Measurements from ENCODE around the gene UNC5C.

UNC5C gene

DNA sequence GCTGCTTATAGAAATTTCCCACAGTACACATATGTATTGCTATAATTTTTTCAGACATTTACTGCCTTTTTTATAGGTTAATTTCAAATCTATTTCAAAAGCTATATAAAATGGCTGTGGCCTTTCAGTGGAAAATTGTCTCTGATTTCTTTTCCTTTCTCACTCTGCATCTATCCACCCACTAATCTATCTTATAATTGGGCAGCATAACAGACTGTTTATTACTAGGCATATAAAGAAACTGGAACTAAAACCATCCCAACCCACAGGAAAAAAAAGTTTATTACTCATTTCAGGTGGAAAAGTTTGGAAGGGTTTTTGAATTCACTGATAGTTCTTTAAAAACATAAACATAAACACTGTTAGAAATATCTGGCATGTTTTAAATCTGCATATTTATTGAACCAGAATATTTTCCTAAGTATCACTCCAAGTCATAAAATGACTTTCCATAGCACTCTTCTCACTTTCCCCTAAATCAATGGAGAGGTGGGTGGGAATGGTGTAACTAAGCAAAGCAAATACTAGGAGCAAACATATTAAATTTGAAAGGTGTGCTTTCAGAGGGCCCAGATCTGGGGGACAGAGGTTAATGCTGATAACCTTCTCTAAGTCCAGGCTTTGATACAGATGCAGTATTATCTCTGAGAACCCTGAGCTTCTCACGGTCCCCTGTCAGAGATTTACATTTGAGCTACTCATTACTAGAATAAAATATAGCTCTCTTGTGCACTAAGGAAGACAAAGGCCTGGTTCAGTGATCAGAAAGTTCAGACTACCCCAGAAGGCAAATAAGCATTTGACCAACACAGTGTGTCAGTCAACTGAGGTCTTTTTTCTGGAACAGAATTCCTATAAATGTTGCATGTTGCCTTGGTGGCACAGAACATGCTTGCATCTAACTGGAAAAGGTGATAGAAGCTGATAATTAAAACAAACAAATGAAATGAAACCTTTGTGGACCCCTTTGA is 328.3 kb downstream of the UNC5C start:
- no peak for DNase-seq (ENCODE audit: low read depth, low spot score)

DNA sequence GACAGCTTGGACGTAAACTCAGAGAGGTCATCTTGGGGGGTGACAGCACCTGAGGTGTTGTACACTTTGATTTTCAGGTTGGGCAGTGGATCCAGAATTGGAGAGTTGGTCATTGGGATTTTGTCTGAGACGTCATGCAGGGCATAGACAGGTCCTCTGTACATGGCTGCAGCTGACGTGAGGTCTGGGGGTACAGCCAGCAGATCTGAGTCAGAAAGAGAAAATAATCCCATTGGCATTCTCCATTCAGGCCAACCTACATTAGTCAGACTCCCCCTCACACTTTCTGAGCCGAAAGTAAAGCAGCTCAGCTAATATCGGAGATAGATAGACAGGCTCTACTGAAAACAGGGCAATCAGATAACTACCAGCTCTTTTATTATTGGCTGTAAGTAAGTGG is 329.7 kb downstream of the UNC5C start:
- DNase-seq (ENCODE audit: low read depth, low spot score) = no peak

DNA sequence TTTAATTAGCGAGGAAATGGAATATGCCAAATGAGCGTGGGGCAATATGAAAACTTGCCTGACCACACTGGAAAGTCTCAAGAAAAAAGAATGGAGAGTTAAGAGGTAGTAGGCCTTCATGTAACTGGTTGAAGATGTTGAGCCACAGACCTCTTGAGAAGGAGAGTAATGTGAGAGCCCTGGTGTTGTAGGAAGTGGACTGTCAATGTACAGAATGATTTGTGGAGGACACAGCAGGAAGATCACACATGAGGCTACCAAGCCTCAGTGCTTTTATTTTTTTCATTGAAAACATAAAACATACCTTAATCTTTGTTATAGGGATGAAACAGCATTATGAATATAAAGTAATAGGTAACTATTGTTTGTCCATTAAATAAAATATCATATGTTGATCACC is 331.6 kb downstream of the UNC5C start:
- no peak for DNase-seq (ENCODE audit: low read depth, low spot score)

DNA sequence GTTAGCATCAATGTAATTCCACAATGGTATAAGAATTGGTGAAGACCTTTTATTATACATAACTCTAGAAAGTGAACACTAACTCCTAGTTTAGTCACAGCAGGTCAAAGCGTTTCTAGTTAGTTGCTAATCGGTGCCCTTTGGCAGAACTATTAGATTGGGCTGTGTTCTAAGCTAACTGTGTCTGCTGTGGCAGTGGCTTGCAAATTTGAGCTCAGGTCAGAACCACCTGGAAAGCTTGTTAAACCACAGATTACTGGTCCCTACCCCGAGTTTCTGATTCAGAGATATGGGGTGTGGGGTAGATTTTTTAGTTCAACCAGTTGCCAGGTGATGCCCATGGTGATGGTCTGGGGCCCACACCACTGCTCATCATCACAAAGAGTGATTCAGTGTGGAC is 332.1 kb downstream of the UNC5C start:
- no peak for DNase-seq (ENCODE audit: low read depth, low spot score)

DNA sequence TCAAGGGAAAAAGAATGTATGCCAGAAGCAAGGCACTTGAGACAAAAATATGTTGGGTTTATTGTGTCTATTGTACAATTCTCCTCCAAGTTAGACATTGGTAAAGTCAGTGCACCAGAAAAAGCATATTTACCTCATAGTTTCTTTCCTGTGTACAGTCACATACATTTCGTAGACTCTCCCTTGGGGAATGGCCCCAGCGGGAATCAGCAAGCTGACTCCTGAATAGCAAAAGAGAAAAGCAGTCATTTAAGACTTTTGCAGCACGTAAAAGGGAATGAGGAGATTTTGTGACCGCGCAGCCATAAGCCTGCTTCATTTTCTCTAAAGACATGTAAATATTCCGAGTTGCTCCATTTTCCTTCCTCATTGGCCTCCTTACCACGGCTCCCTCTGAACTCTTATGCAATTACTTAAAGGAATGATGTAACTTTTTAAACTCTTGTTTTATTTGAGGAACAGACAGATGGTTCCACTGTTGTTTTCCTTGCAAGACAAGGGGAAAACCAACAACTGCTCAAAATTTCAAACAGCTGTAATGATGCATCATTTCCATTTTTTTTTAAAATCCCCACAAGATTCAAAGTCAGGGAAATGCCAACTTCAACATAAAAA is 332.7 kb downstream of the UNC5C start:
- no peak for DNase-seq (ENCODE audit: low read depth, low spot score)

DNA sequence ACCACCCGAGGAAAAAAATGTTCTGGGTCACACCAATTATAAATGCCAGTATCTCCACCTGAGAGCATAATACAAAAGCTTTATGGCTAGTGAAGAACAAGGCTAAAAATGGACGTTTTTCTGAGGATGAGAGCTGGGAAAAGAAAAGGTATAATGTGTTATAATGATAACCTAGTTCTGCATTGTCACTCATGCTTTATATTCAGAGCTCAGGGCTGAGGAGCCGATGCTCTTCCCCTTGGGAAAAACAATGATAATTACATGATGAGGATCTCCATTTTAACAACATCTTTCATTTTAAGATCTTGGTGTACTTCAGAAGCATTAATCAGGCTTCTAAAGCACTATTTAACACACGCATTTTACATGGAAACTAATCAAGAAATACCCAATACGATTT is 333.7 kb downstream of the UNC5C start:
- no peak for DNase-seq (ENCODE audit: low read depth, low spot score)

DNA sequence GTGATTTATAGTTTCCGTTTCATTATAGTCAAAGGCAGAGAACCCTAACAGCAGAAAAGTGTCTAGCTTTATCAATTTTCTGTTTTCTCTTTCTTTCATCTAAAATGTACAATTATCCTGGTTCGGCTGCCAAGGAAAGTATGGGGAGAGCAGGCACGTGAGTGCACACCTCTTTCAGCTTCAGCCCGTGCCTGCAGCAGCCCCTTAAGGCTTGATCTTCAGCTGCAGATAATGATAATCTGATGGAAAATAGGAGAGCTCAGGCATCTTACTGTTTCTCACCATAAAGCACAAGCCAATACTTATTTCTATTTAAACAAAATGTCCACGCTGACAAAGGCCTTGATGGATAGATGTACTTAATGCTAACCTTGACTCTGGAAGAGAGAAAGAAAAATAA is 334.4 kb downstream of the UNC5C start:
- DNase-seq (ENCODE audit: low read depth, low spot score) = no peak

DNA sequence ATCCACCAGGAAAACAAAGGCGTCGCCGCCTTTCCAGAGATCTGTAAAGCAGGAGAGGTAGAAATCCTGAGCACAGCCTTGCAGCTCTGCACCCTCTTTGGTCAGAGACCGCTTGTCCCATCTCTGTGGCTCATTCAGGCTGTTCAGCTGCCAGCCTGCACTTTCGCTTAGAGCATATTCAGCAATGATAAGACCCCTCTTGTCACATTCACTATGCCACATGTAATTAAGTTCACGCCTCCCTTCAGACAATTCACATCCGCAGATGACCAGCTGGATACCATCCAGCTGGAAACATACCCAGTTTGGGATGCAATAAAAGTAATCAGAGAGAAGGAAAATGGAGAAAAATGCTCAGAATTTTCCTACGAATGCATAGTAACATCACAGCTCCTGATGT is 335.4 kb downstream of the UNC5C start:
- DNase-seq (ENCODE audit: low read depth, low spot score) = no peak

DNA sequence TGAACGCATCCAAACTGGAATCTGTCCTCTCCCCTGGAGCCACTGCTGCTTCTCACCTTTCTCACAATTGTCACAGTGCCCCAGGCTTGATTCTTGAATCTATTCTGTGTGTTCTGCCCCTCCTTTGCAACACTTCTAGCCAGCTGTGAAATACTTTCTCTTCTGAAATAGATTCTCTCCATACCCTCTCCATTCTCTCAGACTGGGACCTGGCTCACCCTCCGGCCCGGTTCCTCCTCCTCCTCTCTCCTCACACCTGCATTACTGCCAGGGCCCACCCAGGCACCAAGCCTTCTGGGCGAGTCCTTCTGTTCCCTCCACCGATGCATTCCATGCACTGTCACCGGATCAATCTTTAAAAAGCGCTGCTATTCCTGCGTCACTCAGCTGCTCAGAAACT is 336.1 kb downstream of the UNC5C start:
- DNase-seq (ENCODE audit: low read depth, low spot score) = no peak

DNA sequence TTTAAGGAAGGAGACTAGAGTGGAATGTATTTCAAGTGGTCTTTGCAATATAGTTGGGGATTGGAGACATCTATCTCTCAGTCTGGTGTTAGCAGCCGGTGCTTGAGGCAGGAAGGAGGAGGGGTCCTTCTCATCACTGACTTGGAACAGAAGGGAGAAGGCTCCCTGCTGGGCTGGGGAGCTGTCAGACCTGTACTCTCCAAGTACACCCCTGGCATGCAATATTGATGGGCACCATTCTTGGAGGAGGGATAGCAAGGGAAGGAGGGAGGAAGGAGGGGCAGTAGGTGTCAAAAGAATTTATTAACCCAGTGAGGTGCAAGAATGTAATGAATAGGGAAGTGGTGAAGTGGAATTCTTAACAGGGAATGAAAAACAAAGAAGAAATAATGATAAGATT is 338.8 kb downstream of the UNC5C start:
- DNase-seq (ENCODE audit: low read depth, low spot score) = no peak

DNA sequence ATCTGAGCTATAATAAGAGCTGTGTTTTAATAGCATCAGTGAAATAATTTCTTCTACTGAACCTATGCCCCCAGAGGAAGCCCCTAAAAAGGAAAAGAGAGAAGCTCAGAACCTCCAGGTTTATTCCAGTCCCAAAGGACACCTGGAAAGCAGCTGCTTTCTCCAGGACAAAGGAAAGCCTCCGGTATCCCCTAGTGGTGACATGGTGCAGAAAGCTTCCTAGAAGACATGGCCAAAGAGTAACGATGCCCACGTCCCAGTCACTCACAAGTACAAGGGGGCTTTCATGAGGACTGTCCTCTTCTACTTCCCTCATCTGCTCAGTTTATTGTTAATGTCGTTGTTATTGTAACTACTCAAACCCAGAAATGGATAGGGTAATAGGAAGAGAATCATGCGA is 343.9 kb downstream of the UNC5C start:
- DNase-seq (ENCODE audit: low read depth, low spot score) = no peak

DNA sequence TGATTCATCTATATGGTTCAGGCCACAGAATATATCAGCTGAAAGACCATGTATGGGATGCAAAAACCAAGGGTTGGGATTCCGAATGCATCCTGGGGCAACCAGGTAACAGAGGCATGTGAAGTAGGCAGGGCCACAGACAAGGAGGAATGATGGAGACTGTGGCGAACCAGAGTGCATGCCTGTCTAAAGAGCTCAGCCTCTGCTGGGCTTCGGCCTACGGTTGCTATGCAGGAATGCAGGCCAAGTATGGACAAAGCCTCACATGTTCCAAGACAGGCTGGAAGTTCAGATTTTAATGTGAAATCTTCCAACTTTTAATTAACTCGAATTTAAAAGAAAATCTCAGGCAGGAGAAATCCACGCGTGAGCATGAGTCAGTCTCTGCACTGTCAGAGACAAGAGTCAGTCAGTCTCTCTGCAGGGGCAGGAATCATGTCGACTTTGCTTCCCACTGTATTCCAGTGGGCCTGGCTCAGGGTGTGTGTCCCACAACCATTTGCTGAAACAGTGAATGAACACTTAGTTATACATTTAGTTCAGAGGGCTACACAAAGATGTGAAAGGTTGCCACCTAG is 344.4 kb downstream of the UNC5C start:
- DNase-seq (ENCODE audit: low read depth, low spot score) = no peak

DNA sequence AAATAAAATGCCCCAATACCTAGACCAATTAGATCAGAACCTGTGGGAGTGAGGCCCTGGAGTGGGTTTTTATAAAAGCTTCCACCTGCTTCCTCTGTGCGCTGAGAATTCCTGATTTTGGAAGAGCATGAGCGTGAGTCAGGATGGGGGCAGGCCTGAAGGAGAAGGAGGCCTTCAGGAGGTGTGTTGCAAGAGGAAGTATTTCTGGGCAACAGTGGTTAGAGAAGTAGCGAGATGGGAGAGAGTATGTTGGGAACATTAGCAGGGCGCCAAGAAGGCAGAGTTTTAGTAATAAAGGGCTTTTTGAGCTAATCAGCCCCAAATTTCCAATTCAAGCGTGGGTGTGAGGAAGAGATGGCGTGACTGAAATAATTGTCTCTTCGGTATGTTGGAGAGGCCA is 349.8 kb downstream of the UNC5C start:
- no peak for DNase-seq (ENCODE audit: low read depth, low spot score)

DNA sequence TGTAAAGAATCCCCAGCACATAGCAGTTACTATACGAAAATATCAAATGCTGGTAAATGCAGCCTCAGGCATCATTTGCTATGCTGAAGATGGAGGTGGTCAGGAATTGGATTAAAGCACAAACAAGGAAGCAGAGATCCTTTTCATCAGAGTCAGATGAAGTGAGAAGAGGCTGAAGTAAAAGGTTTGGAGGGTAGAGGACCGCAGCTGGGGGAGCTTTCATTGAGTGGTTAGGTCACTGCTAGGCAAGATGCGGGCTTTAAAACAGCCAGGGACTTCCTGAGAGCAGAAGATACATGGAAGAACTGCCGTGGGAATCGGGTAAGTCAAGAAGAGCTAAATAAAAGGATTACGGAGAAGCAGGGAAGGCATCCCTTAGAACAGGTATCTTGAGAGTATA is 351.4 kb downstream of the UNC5C start:
- no peak for DNase-seq (ENCODE audit: low read depth, low spot score)

DNA sequence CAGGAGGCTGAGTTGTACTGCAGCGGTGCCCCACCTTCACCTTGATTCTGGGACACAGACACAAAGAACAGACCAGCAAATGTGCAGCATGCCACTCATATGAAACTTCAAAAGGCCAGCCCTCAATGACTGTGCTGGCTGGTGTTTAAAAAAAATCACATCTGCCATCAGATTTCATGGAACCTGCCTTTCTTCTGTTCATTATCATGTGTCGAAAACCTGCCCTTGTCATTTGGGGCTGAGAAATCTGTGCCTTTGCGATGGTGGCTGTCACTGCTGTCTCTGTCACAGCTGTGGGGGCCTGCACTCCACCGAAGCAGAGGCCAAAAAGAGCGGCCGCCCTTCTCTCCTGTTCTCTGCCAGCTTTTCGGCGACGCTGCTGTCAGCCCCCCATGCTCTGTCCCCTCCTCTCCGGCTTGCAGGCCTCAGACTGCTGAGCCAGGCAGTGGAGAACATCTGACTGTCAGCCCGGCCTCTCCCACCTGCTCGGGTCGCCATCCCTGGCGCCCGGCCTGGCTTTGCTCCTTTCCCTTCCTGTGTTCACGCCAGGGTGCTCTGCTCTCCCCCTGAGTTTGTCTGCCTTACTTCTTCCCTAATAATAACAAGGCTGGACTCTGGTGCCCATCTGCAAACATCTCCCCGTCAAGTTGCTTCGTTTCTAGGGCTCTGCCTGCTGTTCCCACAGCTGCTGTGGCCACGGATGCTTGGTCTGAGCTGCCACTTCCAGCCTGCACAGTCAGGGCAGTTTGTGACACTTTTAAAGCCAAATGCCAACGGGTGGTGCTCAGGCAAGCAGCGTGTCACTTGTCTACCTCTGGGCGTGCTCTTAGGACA is 355.2 kb downstream of the UNC5C start:
- no peak for DNase-seq (ENCODE audit: low read depth, low spot score)

DNA sequence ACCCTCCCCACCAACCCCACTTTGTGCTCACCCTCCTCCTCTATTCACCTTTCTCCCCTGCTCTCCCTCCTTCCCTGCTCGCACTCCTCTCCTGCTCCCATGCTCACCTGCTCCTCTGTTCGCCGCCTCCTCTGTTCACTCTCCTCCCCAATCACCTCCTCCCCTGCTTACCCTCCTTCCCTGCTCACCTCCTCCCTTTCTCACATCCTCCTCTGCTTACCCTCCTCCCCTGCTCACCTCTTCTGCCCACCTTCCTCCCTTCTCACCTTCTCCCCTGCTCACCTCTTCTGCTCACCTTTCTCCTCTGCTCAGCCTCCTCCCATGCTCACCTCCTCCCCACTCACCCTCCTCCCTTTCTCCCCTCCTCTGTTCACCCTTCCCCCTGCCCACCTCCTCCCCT is 357.2 kb downstream of the UNC5C start:
- no peak for DNase-seq (ENCODE audit: low read depth, low spot score)

DNA sequence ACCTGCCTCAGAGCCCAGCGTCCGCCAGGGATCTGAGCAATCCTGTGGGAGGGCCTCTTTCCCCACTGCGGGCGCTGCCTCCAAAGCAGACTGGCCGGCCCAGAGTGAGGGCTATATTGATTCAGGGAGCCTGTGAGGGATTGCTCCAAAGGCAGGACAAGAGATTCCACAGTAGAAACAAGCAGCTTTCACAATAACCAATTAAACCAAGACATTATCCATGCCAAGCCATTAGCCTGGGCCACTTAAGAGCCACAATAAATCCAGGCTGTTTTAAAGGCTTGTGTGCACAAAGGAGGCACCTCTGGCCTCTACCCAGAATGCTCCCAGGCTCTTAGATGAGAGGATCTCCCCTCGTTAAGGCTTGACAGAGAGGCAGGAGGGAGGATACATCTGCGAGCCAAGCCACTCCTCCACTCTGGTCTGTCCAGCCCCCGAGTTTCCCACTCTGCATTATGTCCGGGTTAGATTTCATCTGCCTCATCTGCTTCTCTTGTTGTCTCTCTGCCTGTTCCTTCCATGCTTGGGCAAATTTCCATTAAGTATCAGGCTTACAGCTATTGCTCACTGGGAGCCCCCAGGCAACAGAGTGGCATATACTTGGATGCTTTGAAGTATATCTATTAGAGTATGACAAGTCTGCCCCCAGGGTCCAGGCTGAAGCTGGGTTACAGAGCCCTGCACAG is 357.9 kb downstream of the UNC5C start:
- no peak for DNase-seq (ENCODE audit: low read depth, low spot score)

DNA sequence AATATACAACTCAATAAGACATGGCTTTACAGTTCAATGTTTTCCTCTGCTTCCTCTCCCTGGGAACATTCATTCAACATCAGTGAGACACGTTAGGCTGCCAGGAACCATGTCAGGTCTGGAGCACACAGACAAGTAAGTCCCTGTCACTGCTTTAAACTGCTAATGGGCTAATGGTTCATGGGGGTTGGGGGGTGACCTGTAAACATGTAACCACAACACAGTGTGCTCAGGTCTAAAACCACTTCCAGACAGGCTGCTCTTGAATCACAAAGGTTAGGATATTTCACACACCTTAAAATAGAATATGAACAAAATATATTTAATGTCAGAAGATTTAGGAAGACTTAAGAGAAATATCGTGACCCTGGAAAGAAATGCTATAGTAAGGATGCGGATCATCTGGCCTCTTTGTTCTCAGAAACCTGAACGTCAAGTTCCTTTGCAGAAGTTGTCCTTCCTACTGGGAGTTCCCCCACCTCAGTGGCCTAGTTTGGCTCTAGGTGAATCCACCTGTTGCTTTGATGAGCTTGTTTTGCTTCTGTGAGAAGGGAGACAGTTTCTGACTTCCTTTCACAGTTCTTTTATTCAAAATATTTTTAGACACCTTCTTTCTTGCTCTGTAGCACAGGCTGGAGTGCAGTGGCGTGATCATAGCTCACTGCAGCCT is 359.9 kb downstream of the UNC5C start:
- no peak for DNase-seq (ENCODE audit: low read depth, low spot score)

DNA sequence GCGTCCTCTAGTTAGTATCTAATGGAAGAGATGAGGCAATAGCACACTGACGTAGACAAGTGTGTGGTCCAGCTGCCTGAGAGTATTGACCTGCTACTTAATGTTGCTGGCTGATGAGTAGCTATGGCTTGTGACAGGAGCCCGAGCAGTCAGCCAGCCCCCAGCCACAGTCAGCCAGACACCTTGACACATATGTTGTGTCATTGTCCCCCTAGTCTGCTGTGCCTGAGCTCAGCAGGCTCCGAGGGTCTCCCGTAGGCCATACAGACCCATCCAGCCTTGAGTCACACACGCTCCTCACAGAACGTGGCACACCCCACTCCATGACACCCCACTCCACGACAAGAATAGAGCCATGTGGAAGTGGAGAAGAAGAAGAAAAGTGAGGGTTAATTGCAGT is 362.1 kb downstream of the UNC5C start:
- DNase-seq (ENCODE audit: low read depth, low spot score) = no peak

DNA sequence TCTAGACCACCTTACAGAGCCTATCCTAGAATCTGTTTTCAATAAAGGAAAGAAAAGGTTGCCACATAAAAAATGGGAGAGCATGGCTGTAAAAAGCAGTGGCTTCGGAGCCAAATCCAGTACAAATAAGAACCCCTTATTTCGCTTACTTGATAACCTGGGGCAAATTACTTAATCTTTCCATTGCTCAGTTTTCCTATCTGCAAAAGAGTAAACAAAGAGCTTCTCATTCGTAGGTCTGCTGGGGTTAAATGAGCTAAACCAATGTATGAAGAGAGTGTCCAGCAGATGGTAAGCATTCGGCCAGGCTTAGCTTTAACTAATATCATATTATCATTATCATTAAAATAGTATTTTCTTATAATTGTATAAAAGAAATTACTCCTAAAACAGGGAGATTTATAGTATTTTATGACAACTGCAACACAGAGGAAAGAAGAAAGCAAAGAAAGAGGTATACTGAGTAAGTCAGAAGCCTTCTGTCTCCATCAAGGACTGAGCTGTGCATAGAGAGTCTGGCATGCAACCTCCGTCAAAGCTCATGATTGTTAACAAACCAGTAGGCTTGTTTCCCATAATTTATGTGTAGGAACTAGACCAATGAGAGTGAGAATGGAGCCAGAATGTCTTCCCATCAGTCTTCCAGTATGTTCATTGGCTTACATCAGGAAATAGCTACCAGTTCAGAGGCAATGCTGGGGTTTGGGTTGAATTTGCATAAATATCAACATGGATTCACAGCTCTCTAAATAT is 364.9 kb downstream of the UNC5C start:
- DNase-seq (ENCODE audit: low read depth, low spot score) = no peak

Data from activated naive CD8-positive, alpha-beta T cell treated with anti-CD3 and anti-CD28 coated beads, Interleukin-2, amount 50 U/mL, for 16 hours (primary cell).